ENCODE results near the gene CTSD. TPM values are rescaled to one million over a fixed set of nuclear protein-coding genes. Genes with fewer than 3 reads are reported as not detected.

CTSD gene
- total RNA-seq, 3 donors from 2014 or later (not counting 1 experiment from before 2014, with no cell fraction given): 388 to 446 (median 415) TPM

- TF ChIP-seq, protein P1, sequence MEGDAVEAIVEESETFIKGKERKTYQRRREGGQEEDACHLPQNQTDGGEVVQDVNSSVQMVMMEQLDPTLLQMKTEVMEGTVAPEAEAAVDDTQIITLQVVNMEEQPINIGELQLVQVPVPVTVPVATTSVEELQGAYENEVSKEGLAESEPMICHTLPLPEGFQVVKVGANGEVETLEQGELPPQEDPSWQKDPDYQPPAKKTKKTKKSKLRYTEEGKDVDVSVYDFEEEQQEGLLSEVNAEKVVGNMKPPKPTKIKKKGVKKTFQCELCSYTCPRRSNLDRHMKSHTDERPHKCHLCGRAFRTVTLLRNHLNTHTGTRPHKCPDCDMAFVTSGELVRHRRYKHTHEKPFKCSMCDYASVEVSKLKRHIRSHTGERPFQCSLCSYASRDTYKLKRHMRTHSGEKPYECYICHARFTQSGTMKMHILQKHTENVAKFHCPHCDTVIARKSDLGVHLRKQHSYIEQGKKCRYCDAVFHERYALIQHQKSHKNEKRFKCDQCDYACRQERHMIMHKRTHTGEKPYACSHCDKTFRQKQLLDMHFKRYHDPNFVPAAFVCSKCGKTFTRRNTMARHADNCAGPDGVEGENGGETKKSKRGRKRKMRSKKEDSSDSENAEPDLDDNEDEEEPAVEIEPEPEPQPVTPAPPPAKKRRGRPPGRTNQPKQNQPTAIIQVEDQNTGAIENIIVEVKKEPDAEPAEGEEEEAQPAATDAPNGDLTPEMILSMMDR (IDR thresholded peaks at IDR 0.05): no peak
- no peak for ATAC-seq
- Histone ChIP-seq H3K4me1 (ENCODE audit: control insufficient read depth, insufficient read depth, low read length) (peaks cover 39% of the 10 kb centered on the region), H3K9me3 (ENCODE audit: control insufficient read depth, insufficient read depth, low read length) (no peaks in the 10 kb centered on the region), H3K27me3 (ENCODE audit: control insufficient read depth, insufficient read depth, low read length) (no peaks in the 10 kb centered on the region), H3K36me3 (ENCODE audit: control insufficient read depth, insufficient read depth, low read length) (no peaks in the 10 kb centered on the region), H3K27ac (ENCODE audit: low read length) (no peak overlapping the region), H3K4me3 (ENCODE audit: low read length) (no peak overlapping the region)
- Mint-ChIP-seq H3K4me1 (peaks cover 36 to 39% of the 10 kb centered on the region in 2 donors), H3K27ac (no peak overlapping the region), H3K9me3 (no peaks in the 10 kb centered on the region), H3K36me3 (no peaks in the 10 kb centered on the region), H3K4me3 (no peak overlapping the region), H3K27me3 (ENCODE audit: low read depth in 2 of 2) (no peaks in the 10 kb centered on the region)
- intact Hi-C loops (cut with micrococcal nuclease): no loop called here
- 82% methylated on average over 7 of the region's 7 CpGs for WGBS (ENCODE audit: insufficient coverage)
- no peak for DNase-seq
These were observed 4.4 kb upstream of the CTSD start for GRCh38 chr11:1768141-1768469.

DNA sequence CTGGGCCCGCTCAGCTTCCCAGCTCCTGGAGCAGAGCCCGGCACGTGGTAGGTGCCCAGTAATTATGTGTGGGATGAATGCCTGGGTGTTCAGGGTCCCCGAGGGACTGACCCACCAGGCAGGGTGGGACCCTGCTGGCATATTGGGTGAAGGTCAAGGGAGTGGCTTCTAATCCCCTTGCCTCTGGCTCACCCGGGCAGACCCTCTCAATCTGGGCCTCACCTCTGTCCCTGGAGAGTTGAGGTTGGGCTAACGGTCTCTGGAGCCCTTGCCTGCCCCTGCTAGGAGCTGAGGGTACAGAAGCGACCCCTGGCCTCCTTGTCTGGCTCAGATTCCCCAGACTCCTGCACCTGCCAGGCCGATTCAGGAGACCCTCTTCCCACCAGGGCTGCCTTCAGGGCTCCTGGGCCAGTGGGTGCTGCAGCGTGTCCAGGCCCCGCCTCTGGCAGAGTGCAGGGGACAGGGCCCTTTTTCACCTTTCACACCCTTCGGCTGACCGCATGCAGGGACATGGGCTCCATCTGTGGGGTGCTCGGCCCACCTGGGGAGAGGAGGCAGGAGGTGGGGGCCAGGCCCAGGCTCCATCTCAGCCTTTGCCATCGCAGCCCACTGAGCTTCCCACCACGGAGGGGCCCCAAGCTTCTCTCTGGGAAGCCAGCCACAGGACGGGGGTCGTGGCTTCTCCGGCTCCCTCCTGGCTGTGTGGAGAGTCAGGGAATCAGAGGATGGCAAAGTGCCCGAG lies 3.8 kb upstream of the CTSD start:
- DNase-seq (no peak), ATAC-seq (no peak)
- H3K4me1 ChIP-seq (ENCODE audit: control insufficient read depth, insufficient read depth, low read length): peaks cover 40% of the 10 kb centered on the region
- no peak overlapping the region for H3K27ac ChIP-seq (ENCODE audit: low read length)
- no peaks in the 10 kb centered on the region for H3K27me3 Mint-ChIP-seq (ENCODE audit: low read depth in 2 of 2)
- intact Hi-C loops (cut with micrococcal nuclease): no loop called here
- H3K36me3 Mint-ChIP-seq: no peaks in the 10 kb centered on the region
- H3K9me3 Mint-ChIP-seq: no peaks in the 10 kb centered on the region
- 92% methylated on average over 19 of the region's 19 CpGs for WGBS (ENCODE audit: insufficient coverage)
- no peak overlapping the region for H3K27ac Mint-ChIP-seq
- no peaks in the 10 kb centered on the region for H3K9me3 ChIP-seq (ENCODE audit: control insufficient read depth, insufficient read depth, low read length)
- peaks cover 38% of the 10 kb centered on the region in 2 donors for H3K4me1 Mint-ChIP-seq
- H3K27me3 ChIP-seq (ENCODE audit: control insufficient read depth, insufficient read depth, low read length): no peaks in the 10 kb centered on the region
- TF ChIP-seq, protein P1 (IDR thresholded peaks at IDR 0.05): no peak
- H3K4me3 ChIP-seq (ENCODE audit: low read length): no peak overlapping the region
- H3K36me3 ChIP-seq (ENCODE audit: control insufficient read depth, insufficient read depth, low read length): no peaks in the 10 kb centered on the region
- H3K4me3 Mint-ChIP-seq: no peak overlapping the region

- DNase-seq: no peak
- no peaks in the 10 kb centered on the region for H3K9me3 ChIP-seq (ENCODE audit: control insufficient read depth, insufficient read depth, low read length)
- intact Hi-C loops (cut with micrococcal nuclease): no loop called here
- H3K36me3 ChIP-seq (ENCODE audit: control insufficient read depth, insufficient read depth, low read length): no peaks in the 10 kb centered on the region
- Mint-ChIP-seq H3K27me3 (ENCODE audit: low read depth in 2 of 2) (no peaks in the 10 kb centered on the region), H3K9me3 (no peaks in the 10 kb centered on the region), H3K36me3 (no peaks in the 10 kb centered on the region), H3K27ac (no peak overlapping the region), H3K4me1 (peaks cover 36 to 38% of the 10 kb centered on the region in 2 donors), H3K4me3 (no peak overlapping the region)
- H3K4me1 ChIP-seq (ENCODE audit: control insufficient read depth, insufficient read depth, low read length): peaks cover 40% of the 10 kb centered on the region
- TF ChIP-seq, protein P1 (IDR thresholded peaks at IDR 0.05): no peak
- no peaks in the 10 kb centered on the region for H3K27me3 ChIP-seq (ENCODE audit: control insufficient read depth, insufficient read depth, low read length)
- H3K27ac ChIP-seq (ENCODE audit: low read length): no peak overlapping the region
- WGBS (ENCODE audit: insufficient coverage): 96% methylated on average over 22 of the region's 22 CpGs
- no peak overlapping the region for H3K4me3 ChIP-seq (ENCODE audit: low read length)
- no peak for ATAC-seq
These were observed 3.1 kb upstream of the CTSD start for GRCh38 chr11:1766719-1767398.

All from natural killer cell (primary cell).